Smooth muscle cell of the coronary artery (primary cell): ENCODE results near the gene PRF1. TPM values are rescaled to one million over a fixed set of nuclear protein-coding genes. Genes with fewer than 3 reads are reported as not detected.

ENCODE experiments used
- total RNA-seq: library from RNA; depleted of rRNA; stranded (reverse); fragments of >200 nt; gene quantifications from 2 replicates; pipeline ENCODE4 v1.2.3, GENCODE V29; 2014; ENCODE audit warnings: low replicate concordance

The PRF1 gene
- not detected in 2 replicates for total RNA-seq

GRCh38 chr10:70602665-70603448, at the start of gene PRF1:
TSS of gene PRF1 (minus strand) at chr10:70602741. CDS start at chr10:70600902, 1,839 bp downstream.

Other genes starting within 250 kb of the PRF1 start
- 4.7 and 7.4 TPM in 2 replicates for gene LRRC20, start 220.1 kb downstream of the PRF1 start, total RNA-seq
- gene EIF4EBP2, start 198.6 kb downstream of the PRF1 start, total RNA-seq = 13.0 and 14.7 TPM in 2 replicates
- gene NODAL, start 161.1 kb downstream of the PRF1 start, total RNA-seq = not detected in 2 replicates
- gene PALD1, start 124.0 kb downstream of the PRF1 start, total RNA-seq = 1.1 and 1.7 TPM in 2 replicates
- gene ADAMTS14, start 69.8 kb upstream of the PRF1 start, total RNA-seq = 1.5 and 9.0 TPM in 2 replicates
- gene TBATA, start 182.6 kb upstream of the PRF1 start, total RNA-seq = not detected in 2 replicates
- 30.4 and 55.8 TPM in 2 replicates for gene SGPL1, start 213.2 kb upstream of the PRF1 start, total RNA-seq